ENCODE measurements around the gene TTBK1. TPM values are rescaled to one million over a fixed set of nuclear protein-coding genes. Genes with fewer than 3 reads are reported as not detected.

The TTBK1 gene
- total RNA-seq, 4 donors from 2014 or later, result 1.4 to 2.4 (median 1.4) TPM; not detected in 1

DNA sequence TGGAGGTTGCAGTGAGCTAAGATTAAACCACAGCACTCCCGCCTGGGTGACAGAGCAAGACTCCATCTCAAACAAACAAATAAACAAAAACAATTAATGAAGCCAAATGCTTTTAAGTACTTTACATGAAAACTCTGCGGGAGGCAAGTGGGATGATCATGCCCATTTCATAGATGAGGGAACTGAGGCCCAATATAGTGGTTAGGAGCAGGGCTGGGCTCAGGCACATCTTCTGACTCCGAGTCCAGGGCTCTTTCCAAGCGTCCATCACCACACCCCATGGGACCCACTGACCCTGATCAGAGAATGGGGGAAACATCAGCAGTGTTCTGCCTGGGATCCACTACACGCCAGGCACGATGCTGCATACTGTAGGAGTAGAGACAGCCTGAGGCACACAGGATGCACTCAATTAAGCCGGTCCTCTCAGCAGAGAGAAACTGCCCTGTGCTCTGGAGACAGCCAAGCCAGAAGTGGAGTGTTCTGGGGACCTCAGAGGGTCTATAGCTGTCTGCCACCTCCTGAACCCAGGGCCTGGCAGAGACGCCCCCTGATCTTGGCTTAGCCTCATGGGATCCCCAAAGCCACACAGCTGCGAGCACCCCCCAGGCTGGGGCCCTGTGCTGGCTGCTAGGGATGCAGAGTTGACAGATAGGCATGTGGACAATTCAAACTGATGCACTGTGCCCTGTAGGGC lies 13.5 kb downstream of the TTBK1 start:
- no peak for TF ChIP-seq POLR2A (IDR thresholded peaks at IDR 0.05)
- no peak for TF ChIP-seq CTCF (IDR thresholded peaks at IDR 0.05)
- DNase-seq, result no peak
- Histone ChIP-seq H3K9me3 (no peaks in the 10 kb centered on the region), H3K4me3 (no peak overlapping the region), H3K27ac (no peak overlapping the region), H3K27me3 (no peaks in the 10 kb centered on the region), H3K4me1 (no peaks in the 10 kb centered on the region), H3K36me3 (no peaks in the 10 kb centered on the region)

- Histone ChIP-seq H3K9me3 (no peaks in the 10 kb centered on the region), H3K4me1 (no peaks in the 10 kb centered on the region), H3K4me3 (no peak overlapping the region), H3K36me3 (no peaks in the 10 kb centered on the region), H3K27me3 (no peaks in the 10 kb centered on the region), H3K27ac (no peak overlapping the region)
- no peak for DNase-seq
- TF ChIP-seq POLR2A (IDR thresholded peaks at IDR 0.05) (no peak), CTCF (IDR thresholded peaks at IDR 0.05) (no peak)
These were observed 14.3 kb downstream of the TTBK1 start for GRCh38 chr6:43257367-43258145.

DNA sequence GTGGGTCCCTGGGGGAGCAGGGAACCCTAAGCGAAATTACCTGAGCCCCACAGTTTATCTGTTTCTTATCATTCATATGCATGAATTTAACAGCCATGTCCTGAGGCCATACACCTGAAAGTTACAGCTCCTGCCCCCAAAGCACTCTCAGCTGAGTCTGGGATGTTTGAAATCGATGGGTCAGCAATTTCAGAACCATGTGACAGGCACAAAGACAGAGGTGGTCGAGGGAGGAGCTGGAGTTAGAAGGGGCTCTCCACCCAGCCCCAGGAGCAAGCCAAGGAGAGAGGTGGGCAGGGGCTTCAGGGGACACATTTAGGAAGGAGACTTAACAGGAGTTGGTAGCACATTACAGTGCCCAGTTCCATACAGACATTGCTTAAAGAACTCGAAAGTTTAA lies 14.9 kb downstream of the TTBK1 start:
- no peak overlapping the region for H3K4me3 ChIP-seq
- no peak for TF ChIP-seq POLR2A (IDR thresholded peaks at IDR 0.05)
- TF ChIP-seq CTCF (IDR thresholded peaks at IDR 0.05), result no peak
- H3K27ac ChIP-seq, result no peak overlapping the region
- no peaks in the 10 kb centered on the region for H3K36me3 ChIP-seq
- no peaks in the 10 kb centered on the region for H3K27me3 ChIP-seq
- no peaks in the 10 kb centered on the region for H3K4me1 ChIP-seq
- no peaks in the 10 kb centered on the region for H3K9me3 ChIP-seq
- DNase-seq, result no peak

GRCh38 chr6:43258807-43259686 lies 15.8 kb downstream of the TTBK1 start:
- TF ChIP-seq POLR2A (IDR thresholded peaks at IDR 0.05), result no peak
- TF ChIP-seq CTCF (IDR thresholded peaks at IDR 0.05), result no peak
- no peak overlapping the region for H3K4me3 ChIP-seq
- no peaks in the 10 kb centered on the region for H3K36me3 ChIP-seq
- H3K9me3 ChIP-seq, result no peaks in the 10 kb centered on the region
- H3K4me1 ChIP-seq, result no peaks in the 10 kb centered on the region
- no peak overlapping the region for H3K27ac ChIP-seq
- no peaks in the 10 kb centered on the region for H3K27me3 ChIP-seq
- DNase-seq, result no peak

DNA sequence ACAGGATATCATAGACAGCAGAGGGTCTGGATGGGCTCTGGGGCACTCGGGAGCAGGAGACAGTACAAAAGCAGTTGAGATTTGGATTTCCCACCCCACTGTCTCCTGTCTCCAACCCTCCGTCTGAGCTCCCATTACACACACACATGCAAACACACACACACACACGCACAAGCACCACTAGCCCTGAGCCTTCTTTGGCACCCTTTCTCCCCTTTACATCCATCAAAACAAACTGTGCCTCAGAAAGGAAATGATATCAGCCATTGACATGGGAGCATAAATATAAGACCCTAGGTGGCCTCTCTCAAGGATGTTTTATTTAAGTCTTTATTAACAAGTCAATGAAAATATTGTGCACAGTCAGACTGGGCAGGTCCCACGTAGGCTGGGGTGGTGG lies 17.5 kb downstream of the TTBK1 start:
- no peak for TF ChIP-seq POLR2A (IDR thresholded peaks at IDR 0.05)
- no peak for TF ChIP-seq CTCF (IDR thresholded peaks at IDR 0.05)
- Histone ChIP-seq H3K36me3 (no peaks in the 10 kb centered on the region), H3K27me3 (no peaks in the 10 kb centered on the region), H3K9me3 (no peaks in the 10 kb centered on the region), H3K27ac (no peak overlapping the region), H3K4me1 (peaks cover 0 to 3% (median 0%) of the 10 kb centered on the region in 4 donors), H3K4me3 (no peak overlapping the region)
- DNase-seq, result peak in 1 of 3 donors; percentile 4

All from Peyer's patch (tissue), 4 donors.